SH-SY5Y (cell line): ENCODE data around the gene IL22RA1.

Experiments used
- GATA2 ChIP-seq: IDR thresholded peaks from 2 replicates; pipeline ENCODE4 v1.6.1; 2011; ENCODE audit warnings: mild to moderate bottlenecking, low read depth, low read length
- GATA3 ChIP-seq: IDR thresholded peaks from 2 replicates; pipeline ENCODE4 v1.6.1; 2011; ENCODE audit warnings: low read depth, mild to moderate bottlenecking, low read length, moderate library complexity

DNA sequence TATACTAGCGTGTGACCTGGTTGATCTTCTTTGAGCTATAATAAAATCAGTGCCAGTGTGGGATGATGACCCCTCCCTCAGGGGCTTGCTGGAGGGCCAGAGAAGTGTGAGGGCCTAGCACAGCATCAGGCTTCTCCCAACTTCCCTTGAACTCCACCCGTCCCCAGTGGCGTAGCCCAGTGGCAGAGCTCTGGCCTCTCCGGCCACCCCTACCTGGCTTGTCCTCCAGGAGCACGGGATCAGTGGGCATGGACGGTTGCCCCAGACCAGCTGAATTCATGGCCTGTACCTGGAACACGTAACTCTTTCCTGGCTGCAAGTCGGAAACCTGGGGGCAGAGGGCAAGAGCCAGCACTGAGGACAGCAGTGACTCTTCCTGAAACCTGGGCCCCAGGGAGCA lies 67.0 kb downstream of the IL22RA1 start:
- TF ChIP-seq GATA2 (no peak), GATA3 (no peak)
